Measurements from ENCODE around the gene SNAPC2. TPM values are rescaled to one million over a fixed set of nuclear protein-coding genes. Genes with fewer than 3 reads are reported as not detected.
"Not testable (repeated sequence)": the region's sequence is repeated elsewhere in the genome, so short reads cannot be mapped to it uniquely, and the experiment has no call there.

The SNAPC2 gene
- total RNA-seq, 1 donor from 2014 or later: 32.0 TPM

DNA sequence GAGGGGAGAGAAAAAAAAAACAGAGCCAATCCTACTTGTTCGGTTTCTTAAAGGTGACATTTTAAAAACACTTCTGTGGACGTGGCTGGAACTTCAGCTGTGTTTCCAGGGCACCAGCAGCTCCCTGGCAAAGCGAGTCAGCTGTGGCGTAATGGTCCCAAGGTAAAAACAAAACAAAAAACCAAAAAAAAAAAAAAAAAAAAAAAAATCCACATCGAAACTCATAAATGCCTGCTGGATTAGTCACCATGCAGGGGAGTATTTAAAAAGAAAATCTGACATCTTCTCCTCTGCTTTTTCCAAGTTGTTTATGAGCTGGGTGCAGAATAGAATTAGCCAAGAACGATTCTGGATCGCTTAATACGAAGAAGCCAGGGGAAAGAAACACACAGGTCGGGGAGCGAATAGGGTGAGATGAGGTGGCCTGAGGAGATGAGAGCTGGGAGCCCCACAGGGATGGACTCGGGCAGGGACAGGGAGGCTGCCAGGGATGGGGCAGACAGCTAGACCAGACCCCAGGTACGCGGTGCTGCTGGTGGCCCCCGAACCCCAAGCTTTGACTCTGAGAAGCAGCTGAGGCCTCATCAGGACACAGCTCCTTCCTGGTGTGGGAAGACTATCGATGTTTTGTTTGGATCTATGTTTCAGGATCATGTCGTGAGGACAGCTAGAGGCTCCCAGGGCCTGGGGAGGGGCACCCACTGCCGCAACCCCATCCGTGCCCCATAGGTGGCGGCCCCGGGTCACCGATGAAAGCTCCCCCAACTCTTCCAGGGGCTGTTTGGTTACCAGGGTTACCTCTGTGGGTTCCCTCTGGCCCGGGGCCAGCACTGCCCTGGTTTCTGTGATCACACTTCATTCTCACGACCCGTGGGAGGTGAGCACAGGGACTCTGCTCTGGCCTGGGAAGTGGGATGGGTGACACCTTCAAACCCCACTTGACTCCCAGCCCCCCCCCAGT is 8.9 kb downstream of the SNAPC2 start:
- Histone ChIP-seq H3K36me3 (ENCODE audit: control insufficient read depth, insufficient read depth, low read length) (peaks cover 4% of the 10 kb centered on the region), H3K4me3 (ENCODE audit: low read depth, low read length) (no peak overlapping the region), H3K27me3 (ENCODE audit: control insufficient read depth, insufficient read depth, low read length) (no peaks in the 10 kb centered on the region)
- DNase-seq (ENCODE audit: low read depth): peak; percentile 53
- peak; percentile 69 for TF ChIP-seq CTCF (IDR thresholded peaks at IDR 0.05; ENCODE audit: insufficient read depth, low read length, poor library complexity, severe bottlenecking)

- H3K4me3 ChIP-seq (ENCODE audit: low read depth, low read length); H3K27me3 ChIP-seq (ENCODE audit: control insufficient read depth, insufficient read depth, low read length); H3K36me3 ChIP-seq (ENCODE audit: control insufficient read depth, insufficient read depth, low read length); DNase-seq (ENCODE audit: low read depth): not testable (repeated sequence)
Measured at GRCh38 chr19:7930030-7930429, 9.9 kb downstream of the SNAPC2 start.

DNA sequence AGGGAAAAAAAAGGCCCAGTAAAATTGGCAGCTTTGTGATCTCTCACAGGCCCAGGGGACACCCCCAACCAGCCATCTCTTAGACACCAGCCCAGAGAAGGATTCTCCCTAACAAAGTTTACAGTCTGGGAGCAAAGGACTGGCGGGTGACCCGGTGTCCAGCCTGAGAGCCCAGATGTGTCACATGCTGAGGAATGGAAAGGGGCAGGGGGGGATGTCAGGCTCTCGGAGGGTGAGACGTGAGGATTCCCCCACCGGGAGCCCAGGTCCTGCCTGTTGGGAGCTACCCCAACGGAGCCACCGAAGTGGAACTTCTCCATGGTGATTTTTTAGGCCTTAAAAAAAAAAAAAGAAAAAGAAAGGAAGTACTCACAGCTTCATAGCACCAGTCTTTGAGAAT is 10.6 kb downstream of the SNAPC2 start:
- H3K27me3 ChIP-seq (ENCODE audit: control insufficient read depth, insufficient read depth, low read length): no peaks in the 10 kb centered on the region

DNA sequence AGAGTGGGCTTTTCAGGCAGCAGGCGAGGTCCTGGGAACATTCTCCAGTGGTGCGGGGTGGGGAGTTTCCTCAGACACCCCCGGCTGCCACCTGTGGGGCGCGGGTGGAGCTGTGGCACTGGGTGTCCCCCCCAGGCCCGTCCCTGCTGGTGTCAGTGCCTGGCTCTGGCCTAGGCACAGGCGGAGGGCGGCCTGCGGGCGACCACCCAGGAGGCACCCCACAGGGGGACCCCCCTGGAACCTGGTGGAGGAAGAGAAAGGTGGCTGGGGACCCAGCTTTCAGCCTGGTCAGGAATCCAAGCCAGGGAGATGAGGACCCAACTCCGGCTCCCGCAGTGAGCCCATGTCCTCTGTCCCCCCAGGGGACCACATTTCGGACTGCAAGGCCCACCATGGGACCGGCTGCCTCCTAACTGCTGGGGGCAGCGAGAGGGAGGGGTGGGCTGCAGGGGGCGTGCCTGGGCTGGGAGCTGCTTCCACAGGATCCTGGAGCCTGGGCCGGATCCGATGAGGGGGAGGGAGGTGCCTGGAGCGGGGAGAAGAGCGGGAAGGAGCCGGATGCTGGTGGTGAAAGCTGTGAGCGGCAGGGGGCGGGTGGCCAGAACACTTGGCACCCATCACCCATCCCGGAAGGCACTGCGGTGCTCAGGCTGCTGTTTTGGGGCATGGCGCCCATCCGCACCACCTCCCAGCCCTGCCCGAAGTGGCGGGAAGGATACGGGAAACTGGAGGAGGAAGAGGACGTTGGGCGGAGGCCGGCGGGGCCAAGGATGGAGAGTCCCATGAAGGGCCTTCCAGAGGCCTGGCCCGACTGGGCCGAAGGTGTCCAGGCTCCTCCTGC is 11.3 kb downstream of the SNAPC2 start:
- Histone ChIP-seq H3K36me3 (ENCODE audit: control insufficient read depth, insufficient read depth, low read length) (peaks cover 4% of the 10 kb centered on the region), H3K27me3 (ENCODE audit: control insufficient read depth, insufficient read depth, low read length) (no peaks in the 10 kb centered on the region), H3K4me3 (ENCODE audit: low read depth, low read length) (no peak overlapping the region)
- no peak for DNase-seq (ENCODE audit: low read depth)
- TF ChIP-seq CTCF (IDR thresholded peaks at IDR 0.05; ENCODE audit: insufficient read depth, low read length, poor library complexity, severe bottlenecking): no peak

More for the DNA sequence above, 10.6 kb downstream of the SNAPC2 start:
- no peak for DNase-seq (ENCODE audit: low read depth)
- no peak for TF ChIP-seq CTCF (IDR thresholded peaks at IDR 0.05; ENCODE audit: insufficient read depth, low read length, poor library complexity, severe bottlenecking)
- H3K36me3 ChIP-seq (ENCODE audit: control insufficient read depth, insufficient read depth, low read length): peaks cover 4% of the 10 kb centered on the region
- no peak overlapping the region for H3K4me3 ChIP-seq (ENCODE audit: low read depth, low read length)

DNA sequence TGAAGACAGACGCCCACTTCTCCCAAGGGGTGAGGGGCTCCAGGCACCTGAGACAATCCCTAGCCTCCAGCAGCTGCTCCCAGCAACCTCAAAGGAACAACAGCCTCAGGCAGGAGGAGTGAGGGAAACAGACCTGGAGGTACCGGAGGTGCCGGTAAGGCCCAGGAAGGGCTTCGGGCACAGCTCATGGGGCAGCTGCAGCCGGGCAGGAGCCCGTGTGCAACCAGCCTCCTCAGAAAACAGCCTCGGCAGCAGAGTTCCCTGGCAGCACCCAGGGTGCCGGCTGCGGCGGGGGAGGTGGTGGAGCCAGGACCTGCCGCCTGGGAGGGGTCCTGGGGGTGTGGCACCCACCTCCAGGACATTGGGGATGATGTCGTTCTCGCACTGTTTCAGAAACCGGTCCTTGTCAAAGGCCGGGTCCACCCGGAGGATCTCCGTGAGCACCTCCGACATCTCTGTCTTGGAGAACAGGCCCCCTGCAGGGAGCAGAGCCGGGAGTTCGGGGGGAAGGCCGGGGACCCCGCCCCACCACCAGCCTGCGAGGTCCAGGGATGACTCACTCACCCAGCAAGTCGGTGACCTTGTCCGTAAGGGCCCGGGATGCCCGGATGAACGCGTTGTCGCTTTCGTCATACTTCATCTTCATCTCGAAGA is 12.3 kb downstream of the SNAPC2 start:
- H3K36me3 ChIP-seq (ENCODE audit: control insufficient read depth, insufficient read depth, low read length): peaks cover 5% of the 10 kb centered on the region
- no peak for DNase-seq (ENCODE audit: low read depth)
- H3K27me3 ChIP-seq (ENCODE audit: control insufficient read depth, insufficient read depth, low read length): no peaks in the 10 kb centered on the region
- H3K4me3 ChIP-seq (ENCODE audit: low read depth, low read length): no peak overlapping the region
- no peak for TF ChIP-seq CTCF (IDR thresholded peaks at IDR 0.05; ENCODE audit: insufficient read depth, low read length, poor library complexity, severe bottlenecking)

- peaks cover 5% of the 10 kb centered on the region for H3K36me3 ChIP-seq (ENCODE audit: control insufficient read depth, insufficient read depth, low read length)
Measured at GRCh38 chr19:7932930-7933300, 12.8 kb downstream of the SNAPC2 start.

More at GRCh38 chr19:7932930-7933300, 12.8 kb downstream of the SNAPC2 start:
- Histone ChIP-seq H3K27me3 (ENCODE audit: control insufficient read depth, insufficient read depth, low read length) (no peaks in the 10 kb centered on the region), H3K4me3 (ENCODE audit: low read depth, low read length) (no peak overlapping the region)
- TF ChIP-seq CTCF (IDR thresholded peaks at IDR 0.05; ENCODE audit: insufficient read depth, low read length, poor library complexity, severe bottlenecking): no peak
- DNase-seq (ENCODE audit: low read depth): no peak

Measured in kidney epithelial cell (primary cell).